GM19043 (cell line): ENCODE results near the gene PLEKHG4B.
"Not testable (repeated sequence)": the region's sequence is repeated elsewhere in the genome, so short reads cannot be mapped to it uniquely, and the experiment has no call there.

ENCODE experiments used
- ATAC-seq: cut with Tn5 transposase; IDR thresholded peaks from one replicate; pipeline ENCODE4 v1.9.1; 2021; ENCODE audit warnings: low read depth; ENCODE audit not compliant: unreplicated experiment

PLEKHG4B gene

GRCh38 chr5:195401-196160 lies 103.6 kb downstream of the PLEKHG4B start:
- ATAC-seq: no peak

GRCh38 chr5:196350-196749 lies 104.4 kb downstream of the PLEKHG4B start:
- no peak for ATAC-seq

GRCh38 chr5:197031-197430 lies 105.1 kb downstream of the PLEKHG4B start:
- not testable (repeated sequence) for ATAC-seq

GRCh38 chr5:197892-198489 lies 106.0 kb downstream of the PLEKHG4B start:
- no peak for ATAC-seq

- ATAC-seq: no peak
These were observed 106.7 kb downstream of the PLEKHG4B start for GRCh38 chr5:198516-199196.

GRCh38 chr5:199197-199949 lies 107.4 kb downstream of the PLEKHG4B start:
- ATAC-seq: no peak

GRCh38 chr5:199950-200645 lies 108.1 kb downstream of the PLEKHG4B start:
- ATAC-seq: no peak

GRCh38 chr5:200985-201384 lies 109.0 kb downstream of the PLEKHG4B start:
- no peak for ATAC-seq

- no peak for ATAC-seq
These were observed 109.7 kb downstream of the PLEKHG4B start for GRCh38 chr5:201672-202071.

- no peak for ATAC-seq
These were observed 111.4 kb downstream of the PLEKHG4B start for GRCh38 chr5:203246-203930.

GRCh38 chr5:204001-204400 lies 112.0 kb downstream of the PLEKHG4B start:
- ATAC-seq: no peak

- no peak for ATAC-seq
These were observed 112.5 kb downstream of the PLEKHG4B start for GRCh38 chr5:204462-204861.

- ATAC-seq: no peak
These were observed 113.2 kb downstream of the PLEKHG4B start for GRCh38 chr5:204966-205670.

- ATAC-seq: no peak
These were observed 114.4 kb downstream of the PLEKHG4B start for GRCh38 chr5:206406-206805.

- ATAC-seq: no peak
These were observed 115.1 kb downstream of the PLEKHG4B start for GRCh38 chr5:206927-207536.

GRCh38 chr5:207599-207998 lies 115.6 kb downstream of the PLEKHG4B start:
- no peak for ATAC-seq

- no peak for ATAC-seq
These were observed 116.6 kb downstream of the PLEKHG4B start for GRCh38 chr5:208449-209114.

- no peak for ATAC-seq
These were observed 121.9 kb downstream of the PLEKHG4B start for GRCh38 chr5:213803-214395.
